ENCODE measurements around the gene UBN1.

Gene UBN1

GRCh38 chr16:4871071-4871470, 23.8 kb downstream of the UBN1 start:
- ATAC-seq = no peak
- TF ChIP-seq ZFP3 (CRISPR knock-in tag; IDR thresholded peaks at IDR 0.05) = no peak

- ATAC-seq = no peak
- TF ChIP-seq CSRNP3 (CRISPR knock-in tag; IDR thresholded peaks at IDR 0.05) = no peak
- TF ChIP-seq ZC3H10 (CRISPR knock-in tag; IDR thresholded peaks at IDR 0.05) = no peak
- no peak for TF ChIP-seq OSR1 (CRISPR knock-in tag; IDR thresholded peaks at IDR 0.05)
- no peak for TF ChIP-seq GLIS3 (CRISPR knock-in tag; IDR thresholded peaks at IDR 0.05)
- TF ChIP-seq TSHZ2 (CRISPR knock-in tag; IDR thresholded peaks at IDR 0.05) = no peak
- no peak for TF ChIP-seq RARB (CRISPR knock-in tag; IDR thresholded peaks at IDR 0.05)
- no peak for TF ChIP-seq ESRRG (CRISPR knock-in tag; IDR thresholded peaks at IDR 0.05)
- no peak for TF ChIP-seq TCF4 (CRISPR knock-in tag; IDR thresholded peaks at IDR 0.05; ENCODE audit: borderline replicate concordance)
- TF ChIP-seq ZNF565 (CRISPR knock-in tag; conservative IDR thresholded peaks at IDR 0.05; ENCODE audit: low read depth) = no peak
- no peak for TF ChIP-seq ZNF70 (CRISPR knock-in tag; IDR thresholded peaks at IDR 0.05)
- no peak for TF ChIP-seq ZFP30 (CRISPR knock-in tag; IDR thresholded peaks at IDR 0.05)
- TF ChIP-seq ISL1 (CRISPR knock-in tag; IDR thresholded peaks at IDR 0.05) = no peak
- no peak for TF ChIP-seq POU6F1 (CRISPR knock-in tag; IDR thresholded peaks at IDR 0.05; ENCODE audit: borderline replicate concordance, low read depth)
- no peak for TF ChIP-seq BACH2 (CRISPR knock-in tag; IDR thresholded peaks at IDR 0.05; ENCODE audit: borderline replicate concordance)
- TF ChIP-seq PPARA (CRISPR knock-in tag; IDR thresholded peaks at IDR 0.05; ENCODE audit: borderline replicate concordance) = no peak
- no peak for TF ChIP-seq PATZ1 (CRISPR knock-in tag; IDR thresholded peaks at IDR 0.05; ENCODE audit: borderline replicate concordance)
Observed at GRCh38 chr16:4873091-4873490, 25.8 kb downstream of the UBN1 start.

- no peak for ATAC-seq
- TF ChIP-seq ZNF70 (CRISPR knock-in tag; IDR thresholded peaks at IDR 0.05) (no peak), ESRRG (CRISPR knock-in tag; IDR thresholded peaks at IDR 0.05) (no peak), ZFP30 (CRISPR knock-in tag; IDR thresholded peaks at IDR 0.05) (no peak), BACH2 (CRISPR knock-in tag; IDR thresholded peaks at IDR 0.05; ENCODE audit: borderline replicate concordance) (no peak), ZNF8 (CRISPR knock-in tag; IDR thresholded peaks at IDR 0.05) (no peak), SNAI2 (CRISPR knock-in tag; IDR thresholded peaks at IDR 0.05) (no peak), CSRNP3 (CRISPR knock-in tag; IDR thresholded peaks at IDR 0.05) (no peak), ZC3H10 (CRISPR knock-in tag; IDR thresholded peaks at IDR 0.05) (no peak), TSHZ2 (CRISPR knock-in tag; IDR thresholded peaks at IDR 0.05) (no peak), RARB (CRISPR knock-in tag; IDR thresholded peaks at IDR 0.05) (no peak), ARNTL (CRISPR knock-in tag; IDR thresholded peaks at IDR 0.05; ENCODE audit: borderline replicate concordance, low read depth) (no peak), POU6F1 (CRISPR knock-in tag; IDR thresholded peaks at IDR 0.05; ENCODE audit: borderline replicate concordance, low read depth) (no peak), GLIS3 (CRISPR knock-in tag; IDR thresholded peaks at IDR 0.05) (no peak), TCF4 (CRISPR knock-in tag; IDR thresholded peaks at IDR 0.05; ENCODE audit: borderline replicate concordance) (no peak), CREB5 (CRISPR knock-in tag; IDR thresholded peaks at IDR 0.05; ENCODE audit: low read depth) (no peak), ISL1 (CRISPR knock-in tag; IDR thresholded peaks at IDR 0.05) (no peak), PPARA (CRISPR knock-in tag; IDR thresholded peaks at IDR 0.05; ENCODE audit: borderline replicate concordance) (no peak), CSDC2 (CRISPR knock-in tag; IDR thresholded peaks at IDR 0.05) (no peak)
Observed at GRCh38 chr16:4874666-4875065, 27.4 kb downstream of the UBN1 start.
